ENCODE data around the gene SRRM1.

DNA sequence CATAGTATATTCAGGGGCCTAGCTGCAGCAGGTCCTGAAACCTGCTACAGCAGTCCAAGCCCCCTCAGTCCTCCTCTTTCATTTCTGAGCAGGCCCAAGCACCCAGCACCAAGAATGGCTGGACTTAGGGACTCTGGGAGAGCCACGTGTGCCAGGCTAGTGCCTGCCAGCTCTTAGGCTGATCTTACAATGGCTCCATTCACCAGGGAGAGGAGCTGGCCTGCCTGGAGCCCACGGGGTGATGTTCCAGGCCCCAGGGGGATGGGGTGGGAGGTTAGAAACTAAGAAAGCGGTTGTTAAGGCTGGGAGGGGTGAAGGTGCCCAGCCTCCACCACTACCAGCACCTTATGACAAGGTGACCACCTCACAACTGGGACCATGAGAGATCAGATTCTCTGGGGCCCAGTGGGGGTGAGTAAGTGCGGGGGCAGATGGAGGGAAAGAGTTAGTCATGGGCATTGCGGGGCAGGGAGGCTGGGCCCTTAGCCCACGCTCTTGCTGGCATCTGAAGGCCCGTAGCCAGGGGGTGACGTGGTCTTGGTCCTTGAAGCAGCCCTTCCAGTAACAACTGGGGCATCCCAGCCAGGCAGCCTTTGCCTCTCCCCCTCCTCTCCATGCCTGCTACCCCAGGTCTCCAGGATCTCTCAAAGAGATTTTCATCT is 71.9 kb downstream of the SRRM1 start:
- TF ChIP-seq, protein P1, sequence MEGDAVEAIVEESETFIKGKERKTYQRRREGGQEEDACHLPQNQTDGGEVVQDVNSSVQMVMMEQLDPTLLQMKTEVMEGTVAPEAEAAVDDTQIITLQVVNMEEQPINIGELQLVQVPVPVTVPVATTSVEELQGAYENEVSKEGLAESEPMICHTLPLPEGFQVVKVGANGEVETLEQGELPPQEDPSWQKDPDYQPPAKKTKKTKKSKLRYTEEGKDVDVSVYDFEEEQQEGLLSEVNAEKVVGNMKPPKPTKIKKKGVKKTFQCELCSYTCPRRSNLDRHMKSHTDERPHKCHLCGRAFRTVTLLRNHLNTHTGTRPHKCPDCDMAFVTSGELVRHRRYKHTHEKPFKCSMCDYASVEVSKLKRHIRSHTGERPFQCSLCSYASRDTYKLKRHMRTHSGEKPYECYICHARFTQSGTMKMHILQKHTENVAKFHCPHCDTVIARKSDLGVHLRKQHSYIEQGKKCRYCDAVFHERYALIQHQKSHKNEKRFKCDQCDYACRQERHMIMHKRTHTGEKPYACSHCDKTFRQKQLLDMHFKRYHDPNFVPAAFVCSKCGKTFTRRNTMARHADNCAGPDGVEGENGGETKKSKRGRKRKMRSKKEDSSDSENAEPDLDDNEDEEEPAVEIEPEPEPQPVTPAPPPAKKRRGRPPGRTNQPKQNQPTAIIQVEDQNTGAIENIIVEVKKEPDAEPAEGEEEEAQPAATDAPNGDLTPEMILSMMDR (optimal IDR thresholded peaks at IDR 0.05 in 1 of 3, IDR thresholded peaks at IDR 0.05 in 1 of 3, conservative IDR thresholded peaks at IDR 0.05 in 1 of 3; ENCODE audit: extremely low read depth in 1 of 3, insufficient read depth in 2 of 3, low read length in 3 of 3), result no peak
- no peak for TF ChIP-seq EZH2 (IDR thresholded peaks at IDR 0.05; ENCODE audit: low read length)
